Measurements from ENCODE around the gene PROX1.

Gene PROX1

GRCh38 chr1:213980906-213981305 lies 6.9 kb upstream of the PROX1 start:
- no peak for DNase-seq

- no peak for DNase-seq
These were observed 5.5 kb upstream of the PROX1 start for GRCh38 chr1:213982289-213982671.

GRCh38 chr1:213982672-213983492 lies 4.9 kb upstream of the PROX1 start:
- peak; percentile 55 for DNase-seq

GRCh38 chr1:213983493-213984386 lies 4.0 kb upstream of the PROX1 start:
- DNase-seq, result peak; percentile 46

- DNase-seq, result peak; percentile 62
These were observed 3.2 kb upstream of the PROX1 start for GRCh38 chr1:213984387-213985208.

GRCh38 chr1:213985209-213986019 lies 2.4 kb upstream of the PROX1 start:
- DNase-seq, result no peak

DNA sequence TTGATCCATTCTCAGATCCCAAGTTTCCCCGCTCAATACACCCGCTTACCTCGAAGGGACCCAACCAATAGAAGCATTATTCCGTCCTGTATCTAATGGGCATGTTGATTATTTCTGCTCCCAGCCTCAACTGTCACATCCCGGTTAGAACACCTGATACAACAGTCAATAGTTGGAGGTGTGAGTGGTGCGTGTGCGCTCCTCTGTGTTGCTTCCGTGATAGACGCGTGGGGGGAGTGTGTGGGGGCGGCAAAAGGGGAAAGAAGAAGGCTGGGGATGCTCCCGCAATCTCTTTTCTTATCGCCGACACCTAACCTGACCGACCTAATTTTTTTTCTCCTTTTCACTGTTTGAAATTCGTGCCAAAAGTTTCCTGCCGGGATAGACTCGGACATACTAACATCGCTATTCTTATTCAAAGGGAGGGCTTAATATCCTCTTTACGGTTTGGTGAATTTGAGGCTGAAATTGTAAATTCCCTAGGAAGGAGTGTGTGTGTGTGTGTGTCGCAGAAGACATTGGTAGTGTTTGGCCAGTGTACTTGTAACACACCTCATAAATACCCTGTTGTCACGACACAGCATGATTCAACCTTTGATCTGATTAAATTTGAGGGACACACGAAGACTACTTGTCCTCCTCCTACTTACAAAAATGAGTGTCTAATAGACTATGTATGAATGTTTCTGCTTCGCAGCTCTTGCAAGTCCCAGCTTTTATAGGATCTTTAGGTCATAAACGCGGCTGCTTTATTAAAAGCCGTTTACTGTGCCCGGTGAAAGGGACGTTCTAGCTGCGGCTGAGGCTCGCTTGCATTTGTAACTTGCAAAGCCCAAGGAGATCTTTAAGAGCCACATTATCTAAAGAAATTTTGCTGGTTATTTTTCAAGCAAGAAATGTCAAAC lies 1.5 kb upstream of the PROX1 start:
- DNase-seq, result no peak

DNA sequence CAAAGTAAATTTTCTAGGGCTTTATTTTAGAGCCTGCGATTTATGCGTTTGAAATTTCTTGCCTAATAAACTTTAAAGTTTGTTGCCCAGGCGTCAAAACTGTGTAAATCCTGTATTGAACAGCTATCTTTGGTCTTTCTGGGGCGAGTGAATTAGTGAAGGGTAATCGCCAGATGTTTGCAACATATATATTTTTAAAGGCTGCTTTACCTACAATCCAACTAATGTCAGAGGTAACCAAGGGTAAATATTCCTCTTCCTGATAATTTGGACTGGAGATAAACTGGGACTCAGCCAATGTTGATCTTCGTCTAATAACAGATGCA lies 885 bp upstream of the PROX1 start:
- no peak for DNase-seq

DNA sequence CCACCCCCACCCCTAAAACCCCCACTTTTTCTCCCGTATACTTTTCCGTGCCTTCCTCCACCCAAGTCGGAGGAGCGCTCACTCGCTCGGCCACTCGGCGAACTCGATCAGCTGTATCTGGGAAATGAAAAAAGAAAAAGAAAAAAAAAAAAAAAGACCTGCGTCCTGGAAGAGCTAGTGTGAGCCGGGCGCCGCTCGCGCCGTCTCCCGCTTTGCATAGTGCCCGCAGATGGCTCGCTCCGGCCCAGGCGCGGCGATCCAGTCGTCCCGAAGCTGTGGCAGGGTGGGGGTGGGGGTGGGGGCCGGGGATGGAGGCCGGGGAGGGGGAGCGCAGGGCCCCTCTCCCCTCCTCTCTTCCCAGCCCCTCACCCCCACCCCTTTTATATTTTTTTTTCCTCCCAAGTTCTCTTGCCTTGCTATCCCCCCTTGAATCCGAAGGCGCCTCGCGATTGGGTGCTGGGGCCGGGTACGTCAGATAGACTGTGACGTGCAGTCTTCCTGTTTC lies 299 bp upstream of the PROX1 start:
- DNase-seq, result peak; percentile 74

- peak; percentile 73 for DNase-seq
These were observed 781 bp downstream of the PROX1 start for GRCh38 chr1:213988507-213989001.

- peak; percentile 58 for DNase-seq
These were observed 1.5 kb downstream of the PROX1 start for GRCh38 chr1:213989002-213989855.

GRCh38 chr1:213993929-213994328 lies 6.2 kb downstream of the PROX1 start:
- no peak for DNase-seq

GRCh38 chr1:213994888-213995287 lies 7.1 kb downstream of the PROX1 start:
- peak; percentile 60 for DNase-seq

DNA sequence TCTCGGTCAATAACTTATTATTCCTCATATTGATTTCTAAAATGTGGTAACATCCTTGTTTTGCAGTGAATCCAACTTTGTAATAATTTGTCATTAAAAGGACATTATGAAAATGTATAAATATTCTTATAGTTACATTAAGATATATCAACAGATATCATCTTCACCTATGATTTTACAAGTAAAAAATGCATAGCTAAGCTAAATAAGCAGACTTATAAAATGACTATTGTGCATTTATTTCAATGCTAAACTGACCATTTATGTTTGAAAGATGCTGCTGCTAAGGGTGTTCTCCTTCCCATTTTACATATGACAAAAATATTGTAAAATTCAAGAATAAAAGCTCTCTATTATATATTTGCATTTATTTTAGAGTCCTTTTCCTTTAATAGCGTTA lies 7.8 kb downstream of the PROX1 start:
- DNase-seq, result no peak

DNA sequence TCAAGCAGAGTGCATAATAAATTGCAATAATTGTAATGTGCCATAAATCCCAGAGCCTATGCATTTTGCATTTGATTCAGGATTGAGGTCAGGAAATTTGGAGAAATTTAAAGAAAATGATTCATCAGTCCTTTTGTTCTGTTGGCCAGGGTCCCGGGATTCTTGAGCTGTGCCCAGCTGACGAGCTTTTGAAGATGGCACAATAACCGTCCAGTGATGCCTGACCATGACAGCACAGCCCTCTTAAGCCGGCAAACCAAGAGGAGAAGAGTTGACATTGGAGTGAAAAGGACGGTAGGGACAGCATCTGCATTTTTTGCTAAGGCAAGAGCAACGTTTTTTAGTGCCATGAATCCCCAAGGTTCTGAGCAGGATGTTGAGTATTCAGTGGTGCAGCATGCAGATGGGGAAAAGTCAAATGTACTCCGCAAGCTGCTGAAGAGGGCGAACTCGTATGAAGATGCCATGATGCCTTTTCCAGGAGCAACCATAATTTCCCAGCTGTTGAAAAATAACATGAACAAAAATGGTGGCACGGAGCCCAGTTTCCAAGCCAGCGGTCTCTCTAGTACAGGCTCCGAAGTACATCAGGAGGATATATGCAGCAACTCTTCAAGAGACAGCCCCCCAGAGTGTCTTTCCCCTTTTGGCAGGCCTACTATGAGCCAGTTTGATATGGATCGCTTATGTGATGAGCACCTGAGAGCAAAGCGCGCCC lies 8.7 kb downstream of the PROX1 start:
- DNase-seq, result peak; percentile 56

DNA sequence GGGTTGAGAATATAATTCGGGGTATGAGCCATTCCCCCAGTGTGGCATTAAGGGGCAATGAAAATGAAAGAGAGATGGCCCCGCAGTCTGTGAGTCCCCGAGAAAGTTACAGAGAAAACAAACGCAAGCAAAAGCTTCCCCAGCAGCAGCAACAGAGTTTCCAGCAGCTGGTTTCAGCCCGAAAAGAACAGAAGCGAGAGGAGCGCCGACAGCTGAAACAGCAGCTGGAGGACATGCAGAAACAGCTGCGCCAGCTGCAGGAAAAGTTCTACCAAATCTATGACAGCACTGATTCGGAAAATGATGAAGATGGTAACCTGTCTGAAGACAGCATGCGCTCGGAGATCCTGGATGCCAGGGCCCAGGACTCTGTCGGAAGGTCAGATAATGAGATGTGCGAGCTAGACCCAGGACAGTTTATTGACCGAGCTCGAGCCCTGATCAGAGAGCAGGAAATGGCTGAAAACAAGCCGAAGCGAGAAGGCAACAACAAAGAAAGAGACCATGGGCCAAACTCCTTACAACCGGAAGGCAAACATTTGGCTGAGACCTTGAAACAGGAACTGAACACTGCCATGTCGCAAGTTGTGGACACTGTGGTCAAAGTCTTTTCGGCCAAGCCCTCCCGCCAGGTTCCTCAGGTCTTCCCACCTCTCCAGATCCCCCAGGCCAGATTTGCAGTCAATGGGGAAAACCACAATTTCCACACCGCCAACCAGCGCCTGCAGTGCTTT lies 9.4 kb downstream of the PROX1 start:
- DNase-seq, result no peak

GRCh38 chr1:213997772-213998107 lies 10.0 kb downstream of the PROX1 start:
- DNase-seq, result no peak

- peak; percentile 69 for DNase-seq
These were observed 11.0 kb downstream of the PROX1 start for GRCh38 chr1:213998785-213999184.

DNA sequence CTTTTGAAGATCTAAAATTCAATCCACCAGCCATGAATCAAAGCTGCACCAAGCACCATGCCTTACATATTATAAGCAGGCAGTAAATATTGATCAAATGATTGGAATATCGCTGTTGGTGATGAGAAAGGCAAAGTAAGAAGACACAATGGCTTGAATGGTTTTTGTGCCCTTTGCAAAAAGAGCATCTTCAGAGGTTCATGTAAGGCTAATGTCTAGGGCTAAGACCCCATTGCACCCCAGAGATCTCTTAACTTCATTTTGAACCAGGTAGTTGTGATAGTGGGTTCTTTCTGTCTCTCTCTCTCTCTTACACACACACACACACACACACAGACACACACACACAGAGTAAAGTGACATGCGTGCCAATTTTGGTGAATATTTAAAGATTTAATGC lies 12.0 kb downstream of the PROX1 start:
- no peak for DNase-seq

Measured in NCI-H1105 treated with DMSO at 0.1 percent for 48 hours (cell line).